Measurements from ENCODE around the gene FAM174C.
"Not testable (repeated sequence)": the region's sequence is repeated elsewhere in the genome, so short reads cannot be mapped to it uniquely, and the experiment has no call there.

FAM174C gene

DNA sequence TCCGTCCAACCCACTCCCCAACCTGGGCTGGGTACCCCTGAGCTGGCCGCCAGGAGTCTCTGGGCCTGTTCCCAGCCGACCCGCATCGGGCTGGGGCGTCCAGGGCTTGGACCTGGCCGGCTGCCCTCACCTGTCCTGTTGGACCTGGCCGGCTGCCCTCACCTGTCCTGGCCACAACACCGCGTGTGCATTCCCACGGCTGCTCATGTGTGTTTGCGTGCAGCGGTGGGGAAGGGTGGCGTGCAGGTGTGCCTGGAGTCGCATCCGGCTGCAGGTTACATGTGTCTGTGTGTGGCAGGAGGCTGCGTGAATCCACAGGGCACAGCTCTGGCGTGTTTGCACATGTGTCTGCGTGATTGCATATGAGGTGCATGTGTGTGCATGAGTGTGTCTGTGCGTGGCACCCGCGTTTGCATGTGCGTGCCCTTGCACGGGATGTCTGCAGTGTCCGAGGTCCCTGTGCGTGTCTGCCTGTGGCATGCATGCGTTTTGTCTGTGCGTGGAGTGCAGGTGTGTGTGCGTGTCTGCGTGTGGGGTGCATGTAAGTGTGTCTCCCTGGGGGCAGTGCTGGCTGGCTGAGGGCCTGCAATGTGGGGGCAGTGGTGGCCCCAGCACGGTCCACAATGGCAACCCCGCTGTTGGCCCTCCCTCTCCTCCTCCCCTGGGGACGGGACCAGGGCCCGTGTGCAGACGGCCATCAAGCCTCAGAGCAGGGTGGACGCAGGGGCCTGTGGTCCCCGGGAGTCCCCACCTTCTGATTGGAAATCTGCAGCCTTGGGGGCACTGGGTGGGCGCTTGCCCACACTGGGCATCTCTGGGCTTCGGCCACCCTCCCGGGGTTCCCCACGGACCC lies 13.7 kb downstream of the FAM174C start:
- no peak for DNase-seq

DNA sequence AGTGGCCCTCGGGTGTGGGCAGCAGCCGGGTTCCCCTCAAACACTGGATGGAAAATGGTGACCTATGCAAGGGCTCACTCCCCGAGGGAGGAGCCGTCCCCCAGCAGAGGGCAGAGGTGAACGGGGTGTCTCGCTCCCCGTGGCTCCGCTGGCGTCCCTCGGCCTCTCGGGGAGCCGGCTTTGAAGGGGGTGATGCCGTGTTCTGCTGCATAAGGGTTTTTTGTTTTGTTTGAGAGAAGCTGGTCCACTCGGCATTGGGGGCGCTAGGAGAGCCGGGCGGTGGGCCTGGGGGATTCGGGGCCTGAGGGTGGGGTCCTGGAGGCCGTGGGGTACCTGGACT lies 14.3 kb downstream of the FAM174C start:
- DNase-seq, result no peak

DNA sequence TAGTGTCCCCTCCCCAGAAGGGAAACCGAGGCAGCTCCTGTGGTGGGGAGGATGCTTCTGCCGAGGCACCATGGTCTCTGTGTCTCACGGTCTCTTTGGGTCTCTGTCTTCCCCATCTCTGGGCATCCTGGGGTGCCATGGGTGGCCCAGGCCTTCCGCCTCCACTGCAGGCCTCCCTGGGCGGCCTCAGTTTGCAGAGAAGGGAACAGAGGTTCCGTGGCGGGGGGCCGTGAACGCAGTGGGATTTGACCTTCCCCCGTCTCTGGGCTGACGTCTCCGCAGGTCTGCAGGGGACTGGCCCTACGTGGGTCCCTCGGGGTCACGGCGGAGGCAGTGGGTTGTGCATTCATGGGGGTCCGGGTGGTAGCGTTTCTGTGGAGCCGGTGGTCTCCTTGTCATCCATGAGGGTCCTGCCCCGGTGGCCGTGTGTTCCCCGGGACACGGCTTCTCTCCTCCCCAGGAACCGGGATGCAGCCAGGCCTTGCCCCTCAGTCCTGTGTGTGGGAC lies 14.9 kb downstream of the FAM174C start:
- DNase-seq, result no peak

DNA sequence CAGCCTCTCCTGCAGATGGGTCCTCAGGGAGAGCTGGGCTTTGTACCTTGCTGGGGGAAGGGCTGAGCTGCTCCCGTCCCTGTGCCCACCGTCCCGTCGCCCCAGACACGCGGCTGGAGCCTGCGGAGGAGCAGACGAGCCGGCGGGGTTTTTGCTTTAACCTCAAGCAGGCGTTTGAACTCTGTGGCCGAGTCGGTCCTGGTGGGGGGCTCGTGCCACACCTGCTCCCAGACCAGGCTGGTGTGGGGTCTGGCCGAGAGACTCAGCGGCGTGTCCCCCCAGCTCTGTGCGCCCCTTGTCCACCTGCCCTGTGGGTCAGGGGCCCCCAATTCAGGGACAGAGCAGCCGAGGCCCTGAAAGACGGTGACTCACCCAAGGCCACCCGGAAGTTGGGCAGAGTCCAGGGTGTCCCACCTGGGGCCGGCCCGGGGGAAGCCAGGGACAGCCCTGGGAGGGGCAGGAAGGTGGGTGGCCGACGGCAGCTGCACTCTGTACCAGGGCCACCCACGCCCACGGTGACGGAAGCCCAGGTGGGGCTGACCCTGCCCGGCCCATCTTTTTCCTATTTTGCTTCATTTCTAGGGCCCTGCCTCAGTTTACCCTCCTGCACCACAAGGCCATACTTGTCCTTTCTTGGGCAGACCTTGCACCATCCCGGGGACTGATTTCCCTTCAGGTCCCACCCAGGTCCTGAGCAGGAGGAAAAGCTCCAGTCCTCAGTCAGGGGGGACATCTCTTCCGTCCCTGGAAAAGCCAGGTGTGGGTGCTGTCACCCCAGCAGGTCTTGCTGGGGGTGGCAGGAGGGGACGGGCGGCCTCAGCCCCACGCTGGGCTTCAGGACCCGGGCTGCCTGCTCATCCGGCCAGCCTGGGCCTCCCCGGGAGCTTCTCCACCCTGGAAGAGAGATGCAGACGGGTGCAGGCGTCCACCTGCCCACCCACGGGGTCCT lies 15.6 kb downstream of the FAM174C start:
- DNase-seq, result no peak

DNA sequence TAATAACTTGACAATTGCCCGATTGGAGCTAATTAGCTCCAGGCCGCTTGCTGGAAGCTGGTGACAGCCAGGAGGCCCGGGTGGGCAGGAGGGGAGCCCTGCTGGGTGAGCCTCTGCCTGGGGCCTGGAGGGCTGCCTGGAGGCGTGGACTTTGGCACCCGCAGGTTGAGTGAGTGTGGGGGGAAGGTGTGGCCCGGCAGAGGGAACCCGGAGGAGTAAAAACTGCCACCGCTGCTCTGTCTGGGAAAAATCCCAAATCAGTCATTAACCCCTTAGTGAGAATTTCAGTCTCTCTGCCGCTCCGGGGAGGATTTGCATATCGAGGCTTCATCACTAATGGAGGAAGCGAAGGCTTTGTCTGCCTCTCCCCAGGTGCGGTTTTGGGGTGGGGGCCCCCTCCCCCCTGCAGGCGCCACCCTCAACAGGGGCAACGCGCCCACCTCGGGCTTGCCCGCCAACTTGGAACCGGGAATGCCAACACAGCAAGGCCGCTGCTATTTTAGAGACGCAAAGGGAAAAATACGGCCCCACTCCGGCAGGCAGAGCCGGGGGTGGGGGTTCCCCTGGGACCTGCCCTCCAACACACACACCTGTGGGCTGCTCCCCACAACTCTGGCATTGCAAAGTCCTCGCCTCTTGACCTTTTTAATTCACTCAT lies 16.6 kb downstream of the FAM174C start:
- DNase-seq, result no peak

DNA sequence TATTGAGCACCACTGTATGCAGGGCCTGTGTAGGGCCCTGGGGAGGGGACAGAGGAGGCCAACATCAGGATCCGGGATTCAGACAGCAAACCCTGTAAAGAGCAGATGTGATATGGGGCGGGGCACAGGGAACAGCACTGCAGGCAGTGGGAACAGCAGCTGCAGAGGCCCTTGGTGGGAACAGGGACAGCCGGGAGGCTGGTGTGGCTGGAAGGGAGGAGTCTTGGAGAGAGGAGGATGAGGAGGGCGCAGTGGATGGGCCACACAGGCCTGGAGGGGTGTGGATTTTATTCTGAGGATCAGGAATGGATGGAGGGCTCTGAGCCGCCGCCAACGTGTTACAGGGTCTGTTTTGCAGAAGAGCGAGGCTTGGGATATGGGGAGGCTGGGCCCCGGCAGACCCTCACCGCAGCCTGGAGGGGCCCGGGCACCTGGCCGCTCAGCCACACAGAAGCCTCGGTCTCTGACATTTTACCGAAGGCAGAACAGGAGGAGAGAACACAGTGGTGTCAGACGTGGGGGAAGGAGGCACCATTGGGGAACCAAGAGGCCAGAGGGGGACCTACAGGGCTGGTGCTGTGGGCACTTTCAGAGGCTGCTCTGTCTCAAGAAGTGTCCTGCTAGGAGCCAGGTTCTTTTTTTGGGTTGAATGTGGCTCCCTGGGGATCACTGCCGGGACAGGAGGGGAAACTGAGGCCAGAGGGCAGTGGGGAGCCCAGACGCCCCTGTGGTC lies 17.3 kb downstream of the FAM174C start:
- DNase-seq, result no peak

DNA sequence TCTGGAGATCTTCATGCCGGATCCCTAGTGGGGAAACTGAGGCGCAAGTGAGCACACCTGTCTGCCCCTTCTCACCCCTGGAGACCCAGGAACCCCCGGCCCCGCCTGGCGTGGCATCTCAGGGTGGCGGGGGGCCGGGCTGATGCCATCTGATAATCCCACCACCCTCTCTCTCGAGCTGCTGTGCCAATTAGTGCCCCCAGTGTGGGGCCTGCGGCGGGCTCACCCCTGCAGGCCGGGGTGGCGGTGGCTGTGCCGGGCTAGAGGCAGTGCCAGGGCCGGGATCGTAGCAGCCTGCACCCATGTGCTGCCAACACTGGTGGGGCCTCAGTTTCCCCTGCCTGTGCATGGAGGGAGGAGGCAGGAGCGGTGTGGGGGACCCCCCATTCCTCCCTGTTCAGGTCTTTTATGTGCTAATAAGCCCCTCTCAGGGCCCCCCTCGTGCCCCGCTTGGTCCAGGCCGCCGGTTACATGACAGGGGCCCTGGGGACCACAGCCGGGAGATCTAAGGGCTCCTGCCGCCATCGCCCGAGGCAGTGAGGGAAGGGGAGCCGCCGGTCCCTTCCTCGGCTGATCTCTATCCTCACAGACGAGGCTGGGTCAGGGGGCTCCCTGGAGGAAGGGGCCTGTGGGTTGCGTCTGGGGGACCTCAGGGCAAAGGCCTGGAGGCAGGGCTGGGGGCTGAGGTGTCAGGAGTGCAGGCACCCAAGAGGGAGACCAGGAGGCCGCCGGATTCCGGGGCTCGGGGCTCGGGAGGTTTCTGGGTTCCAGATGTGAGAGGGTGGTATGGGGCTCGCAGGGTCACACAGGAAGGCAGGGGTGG lies 18.7 kb downstream of the FAM174C start:
- no peak for DNase-seq

DNA sequence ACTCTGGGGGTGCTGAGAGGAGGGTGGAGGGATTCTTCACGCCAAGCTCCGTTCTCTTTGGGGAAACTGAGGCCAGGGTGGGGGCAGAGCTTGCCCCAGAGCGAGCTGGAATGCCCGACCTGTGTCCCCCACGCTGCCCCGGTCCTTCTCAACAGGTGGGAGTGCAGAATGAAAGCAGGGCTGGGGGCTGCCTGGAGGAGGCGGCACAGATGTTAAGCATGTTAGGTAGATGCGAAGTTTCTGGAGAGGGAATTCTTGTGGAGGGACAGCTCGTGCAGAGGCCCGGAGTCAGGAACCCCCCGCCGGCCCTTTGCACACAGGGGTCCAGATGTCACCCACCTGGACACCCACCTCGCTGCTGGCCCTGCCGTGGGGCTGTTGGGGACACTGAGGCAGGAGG lies 19.4 kb downstream of the FAM174C start:
- DNase-seq, result no peak

DNA sequence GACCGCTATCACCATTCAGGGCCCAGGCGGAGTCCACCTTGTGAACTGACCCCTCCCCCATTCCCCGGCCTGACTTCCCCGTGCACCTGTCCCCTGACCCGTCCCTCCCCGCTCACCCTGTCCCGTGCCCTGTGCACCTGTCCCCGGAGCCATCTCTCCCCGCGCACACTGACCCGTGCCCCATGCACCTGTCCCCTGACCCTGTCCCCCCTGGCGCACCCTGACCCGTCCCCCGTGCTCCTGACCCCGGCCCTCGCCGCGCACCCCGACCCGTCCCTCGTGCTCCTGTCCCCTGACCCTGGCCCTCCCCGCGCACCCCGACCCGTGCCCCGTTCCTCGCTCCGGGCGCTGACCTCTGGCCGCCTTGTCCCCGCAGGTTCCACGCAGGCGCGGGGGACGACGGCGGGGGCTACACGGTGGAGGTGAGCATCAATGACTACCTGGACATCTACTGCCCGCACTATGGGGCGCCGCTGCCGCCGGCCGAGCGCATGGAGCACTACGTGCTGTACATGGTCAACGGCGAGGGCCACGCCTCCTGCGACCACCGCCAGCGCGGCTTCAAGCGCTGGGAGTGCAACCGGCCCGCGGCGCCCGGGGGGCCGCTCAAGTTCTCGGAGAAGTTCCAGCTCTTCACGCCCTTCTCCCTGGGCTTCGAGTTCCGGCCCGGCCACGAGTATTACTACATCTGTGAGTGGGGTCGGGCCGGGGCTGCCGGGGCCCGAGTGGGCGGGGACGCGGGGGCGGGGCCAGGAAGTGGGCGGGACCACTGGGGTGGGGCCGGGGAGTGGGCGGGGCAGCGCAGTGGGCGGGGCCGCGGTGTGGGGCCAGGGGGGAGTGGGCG lies 20.1 kb downstream of the FAM174C start:
- DNase-seq, result peak in 1 of 2 experiments; percentile 42

DNA sequence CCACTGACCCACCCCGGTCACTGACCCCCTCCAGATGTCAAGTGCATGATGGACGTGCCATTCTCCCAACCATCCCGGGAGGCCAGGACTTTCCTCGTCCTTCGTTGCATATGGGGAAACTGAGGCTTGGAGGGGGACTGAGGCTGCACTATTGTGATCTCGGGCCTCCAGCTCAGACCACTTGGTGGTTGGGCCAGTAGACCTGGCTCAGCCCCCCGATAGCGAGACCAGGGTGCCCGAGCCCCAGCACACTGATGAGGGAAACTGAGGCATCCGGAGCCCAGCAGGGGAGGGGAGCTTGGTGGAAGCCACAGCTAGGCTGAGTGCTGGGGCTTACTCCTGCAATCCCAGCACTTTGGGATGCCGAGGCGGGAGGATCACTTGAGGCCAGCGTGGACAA lies 20.7 kb downstream of the FAM174C start:
- no peak for DNase-seq

DNA sequence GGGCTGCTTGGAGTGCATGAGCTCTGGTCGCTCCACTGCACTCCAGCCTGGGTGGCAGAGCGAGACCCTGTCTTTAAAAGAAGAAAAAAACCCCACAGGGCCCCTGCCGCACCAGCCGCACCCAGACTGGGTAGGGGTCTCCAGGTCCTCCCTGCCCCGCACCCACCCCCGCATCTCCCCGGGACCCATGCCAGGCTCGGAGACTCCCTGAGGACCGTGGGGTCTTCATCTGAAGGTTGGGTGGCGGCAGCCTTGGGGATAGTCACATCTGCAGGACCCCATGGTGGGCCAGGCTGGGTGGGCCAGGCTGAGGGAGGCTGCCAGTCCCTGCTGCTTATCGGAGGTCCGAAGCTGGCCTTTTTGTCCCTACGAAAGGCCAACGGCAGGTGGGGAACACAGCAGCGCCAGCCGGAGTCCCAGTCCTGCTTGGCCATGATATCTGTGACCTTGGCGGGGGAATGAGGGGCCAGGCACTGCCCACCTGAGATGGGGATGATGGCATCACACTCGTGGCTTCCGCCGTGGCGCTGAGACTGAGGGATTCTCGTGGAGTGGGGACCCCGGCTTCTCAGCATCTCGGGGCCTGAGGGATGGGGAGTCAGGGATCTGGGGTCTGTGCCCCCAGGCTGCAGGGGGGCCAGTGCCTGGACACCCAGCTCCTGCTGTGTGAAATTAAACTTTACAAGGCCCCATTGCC lies 21.4 kb downstream of the FAM174C start:
- DNase-seq, result no peak

DNA sequence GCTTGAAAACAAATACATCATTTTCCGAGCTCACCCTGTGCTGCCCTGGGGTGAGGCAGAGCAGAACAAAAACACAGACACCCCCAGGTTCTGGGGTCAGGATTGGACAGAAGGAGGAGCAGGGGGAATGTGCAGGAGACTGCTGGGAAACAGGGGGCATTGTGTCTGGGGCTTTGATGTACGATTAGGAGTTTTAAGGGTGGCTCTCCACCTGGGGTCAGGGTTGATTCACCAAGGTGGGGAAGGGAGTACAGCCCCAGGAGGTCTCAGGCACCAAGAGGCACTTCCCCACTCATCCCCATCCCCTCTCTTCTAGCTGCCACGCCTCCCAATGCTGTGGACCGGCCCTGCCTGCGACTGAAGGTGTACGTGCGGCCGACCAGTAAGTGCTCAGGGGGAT lies 22.9 kb downstream of the FAM174C start:
- no peak for DNase-seq

DNA sequence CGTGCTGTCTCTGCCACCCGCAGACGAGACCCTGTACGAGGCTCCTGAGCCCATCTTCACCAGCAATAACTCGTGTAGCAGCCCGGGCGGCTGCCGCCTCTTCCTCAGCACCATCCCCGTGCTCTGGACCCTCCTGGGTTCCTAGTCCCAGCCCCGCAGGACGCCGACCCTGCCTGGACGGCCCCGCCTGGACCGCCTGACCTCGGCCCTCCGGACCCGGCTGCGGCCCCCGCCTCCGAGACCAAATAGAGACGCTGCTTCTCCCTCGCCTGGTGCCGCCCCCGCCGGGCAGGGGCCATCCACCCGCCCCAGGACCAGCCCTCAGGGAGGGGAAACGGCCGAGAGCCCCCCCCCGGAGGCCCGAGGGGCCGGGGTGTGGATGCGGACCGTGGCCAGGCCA lies 24.5 kb downstream of the FAM174C start:
- DNase-seq, result no peak

DNA sequence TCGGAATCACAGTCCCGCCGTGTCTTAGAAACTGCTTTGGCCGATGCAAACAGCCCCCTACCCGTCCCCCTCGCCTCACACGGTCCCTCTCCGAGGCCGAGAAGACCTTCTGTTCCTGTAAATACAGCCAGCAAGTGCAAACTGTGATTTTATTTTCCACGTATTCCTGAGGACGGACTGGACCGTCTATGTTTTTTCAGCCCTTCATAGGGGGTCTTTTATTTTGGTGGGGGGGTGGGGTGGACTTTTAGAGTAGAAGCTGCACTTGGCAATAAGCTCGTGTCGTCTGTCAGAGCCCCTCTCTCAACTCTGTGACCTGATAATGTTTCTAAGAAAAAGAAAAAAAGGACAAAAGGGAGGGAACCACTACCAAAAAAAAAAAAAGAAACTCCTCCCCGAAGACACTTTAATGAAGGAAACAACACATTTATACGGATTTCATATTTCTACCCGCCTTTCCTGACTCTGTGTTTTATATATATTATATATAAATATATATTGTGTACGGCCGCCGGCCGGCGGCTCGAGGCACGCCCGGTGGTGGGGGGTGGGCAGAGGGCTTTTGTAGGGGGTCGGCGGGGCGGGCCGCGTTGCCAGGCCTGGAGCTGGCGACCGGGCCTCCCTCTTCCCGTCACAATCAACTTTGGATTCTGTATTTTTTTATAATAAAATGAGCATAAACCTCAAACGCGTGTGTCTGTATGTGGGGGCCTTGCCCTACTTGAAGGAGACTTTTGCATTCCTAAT lies 25.6 kb downstream of the FAM174C start:
- no peak for DNase-seq

DNA sequence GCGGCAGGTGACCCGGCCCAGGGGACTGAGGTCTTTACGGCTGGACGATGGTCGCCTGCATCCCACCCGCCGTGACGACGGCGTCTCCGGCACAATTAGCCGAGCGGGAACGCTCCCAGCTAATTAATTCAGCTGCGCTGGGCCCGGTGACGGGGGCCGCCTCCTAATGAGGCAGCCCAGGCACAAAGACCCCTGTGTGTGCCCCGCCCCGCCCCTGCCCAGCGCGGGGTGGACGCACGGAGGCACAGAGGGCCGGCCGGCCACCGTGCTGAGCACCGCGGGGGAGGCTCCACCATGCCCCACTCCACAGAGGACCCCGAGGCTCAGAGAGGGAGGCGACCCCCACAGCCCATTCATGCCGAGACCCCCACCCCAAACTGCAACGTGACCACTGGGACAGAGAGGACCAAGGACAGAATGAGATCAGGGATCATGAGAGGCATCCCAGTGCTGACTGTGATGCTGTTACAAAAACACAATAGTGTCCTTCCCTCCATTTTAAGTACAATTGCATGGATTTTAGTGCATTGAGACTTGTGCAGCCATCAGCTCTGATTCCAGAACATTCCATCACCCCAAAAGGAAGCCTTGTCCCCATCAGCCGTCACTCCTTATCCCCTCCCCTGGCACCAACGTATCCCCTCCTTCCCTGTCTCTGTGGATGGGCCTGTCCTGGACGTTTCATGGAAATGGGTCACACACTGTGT lies 27.4 kb downstream of the FAM174C start:
- no peak for DNase-seq

DNA sequence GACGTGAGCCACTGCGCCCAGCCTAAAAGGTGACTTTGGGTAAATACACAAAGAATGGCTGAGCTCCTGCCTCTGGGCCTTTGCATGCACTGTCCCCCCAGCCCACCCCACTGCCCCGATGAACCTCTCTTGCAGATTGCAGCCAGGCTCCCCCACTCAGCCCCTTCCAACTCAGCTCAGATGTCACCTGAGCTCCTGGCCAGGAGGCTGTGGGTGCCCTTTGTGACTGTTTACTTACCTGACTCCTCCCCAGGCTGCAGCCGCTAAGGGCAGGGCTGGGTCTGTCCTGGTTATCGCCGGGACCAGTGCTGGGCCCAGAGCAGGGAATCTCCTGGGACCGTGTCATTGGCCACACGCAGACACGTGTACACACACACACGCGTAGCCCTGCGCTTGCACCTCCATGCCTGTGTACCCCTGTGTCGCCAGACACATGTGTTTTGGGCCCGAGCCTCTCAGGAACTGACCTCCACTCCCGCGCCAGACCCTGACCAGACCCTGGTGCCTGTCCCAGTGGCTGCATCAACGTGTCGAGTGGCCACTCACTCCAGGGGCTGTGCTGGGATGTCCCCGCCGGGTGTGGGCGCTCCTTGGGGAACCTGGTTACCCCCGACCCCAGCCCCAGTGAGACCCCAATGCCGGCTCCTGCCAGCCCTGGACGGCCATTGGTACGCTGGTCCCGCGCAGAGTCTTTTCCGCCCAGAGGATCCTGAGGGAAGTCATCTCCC lies 29.0 kb downstream of the FAM174C start:
- no peak for DNase-seq

DNA sequence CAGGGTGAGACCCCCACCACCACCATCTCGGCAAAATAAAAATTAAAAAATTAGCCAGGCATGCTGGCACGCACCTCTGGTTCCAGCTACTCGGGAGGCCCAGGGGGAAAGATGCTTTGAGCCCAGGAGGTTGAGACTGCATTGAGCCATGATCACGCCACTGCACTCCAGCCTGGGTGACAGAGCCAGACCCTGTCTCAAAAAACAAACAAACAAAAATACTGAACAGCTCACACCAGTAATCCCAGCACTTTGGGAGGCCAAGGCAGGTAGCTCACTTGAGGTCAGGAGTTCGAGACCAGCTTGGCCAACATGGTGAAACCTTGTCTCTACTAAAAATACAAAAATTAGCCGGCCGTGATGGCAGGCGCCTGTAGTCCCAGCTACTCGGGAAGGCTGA lies 30.0 kb downstream of the FAM174C start:
- not testable (repeated sequence) for DNase-seq

DNA sequence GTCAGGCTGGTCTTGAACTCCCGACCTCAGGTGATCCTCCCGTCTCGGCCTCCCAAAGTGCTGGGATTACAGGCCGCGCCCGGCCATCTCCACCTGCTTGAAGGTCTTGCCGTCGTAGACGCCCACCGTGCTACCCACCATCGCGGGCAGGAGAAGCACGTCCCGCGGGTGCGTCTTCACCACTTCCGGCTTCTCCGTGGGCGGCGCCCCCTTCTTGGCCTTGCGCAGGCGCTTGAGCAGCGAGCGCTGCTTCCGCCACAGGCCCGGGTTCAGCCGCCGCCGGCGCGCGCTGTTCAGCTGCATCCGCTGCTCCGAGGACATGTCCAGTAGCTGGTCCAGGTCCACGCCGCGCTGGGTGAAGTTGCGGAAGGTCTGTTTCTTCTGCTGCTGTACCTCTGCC lies 32.0 kb downstream of the FAM174C start:
- DNase-seq, result no peak
